Neuronal stem cell (in vitro differentiated cells): ENCODE results near the gene LYVE1.

Source experiments
- DNase-seq: peaks from one replicate; pipeline ENCODE4 v3.0.0-alpha.2; 2013; ENCODE audit warnings: low spot score
- H2AFZ ChIP-seq: one replicate; pipeline ENCODE4 v1.6.1; 2013; ENCODE audit warnings: mild to moderate bottlenecking, low read length, inconsistent platforms
- H2AK5ac ChIP-seq: 2 replicates; pipeline ENCODE4 v1.6.1; 2013; ENCODE audit warnings: low read depth, mild to moderate bottlenecking, inconsistent platforms, low read length, moderate library complexity, mixed read lengths
- H2BK120ac ChIP-seq: 2 replicates; pipeline ENCODE4 v1.6.1; 2013; ENCODE audit warnings: low read depth, mild to moderate bottlenecking, inconsistent platforms, low read length, moderate library complexity, mixed read lengths
- H2BK12ac ChIP-seq: one replicate; pipeline ENCODE4 v1.6.1; 2013; ENCODE audit warnings: low read length, inconsistent platforms
- H2BK15ac ChIP-seq: 2 replicates; pipeline ENCODE4 v1.6.1; 2013; ENCODE audit warnings: mild to moderate bottlenecking, low read length, inconsistent platforms, mixed read lengths
- H2BK5ac ChIP-seq: one replicate; pipeline ENCODE4 v1.6.1; 2013; ENCODE audit warnings: inconsistent platforms, mild to moderate bottlenecking, low read length, moderate library complexity
- H3K14ac ChIP-seq: one replicate; pipeline ENCODE4 v1.6.1; 2013; ENCODE audit warnings: low read length, inconsistent platforms
- H3K18ac ChIP-seq: 2 replicates; pipeline ENCODE4 v1.6.1; 2013; ENCODE audit warnings: low read length, inconsistent platforms
- H3K23ac ChIP-seq: 2 replicates; pipeline ENCODE4 v1.6.1; 2013; ENCODE audit warnings: low read depth, mild to moderate bottlenecking, mixed read lengths, low read length, inconsistent platforms; ENCODE audit not compliant: poor library complexity
- H3K27ac ChIP-seq: replicated peaks from 3 replicates; pipeline ENCODE4 v1.5.1; 2013; ENCODE audit warnings: low read length, inconsistent platforms
- H3K27me3 ChIP-seq, 3 experiments: 2 replicates each; pipeline ENCODE4 v1.6.1; 2013; ENCODE audit warnings: low read length in 3 of 3, mild to moderate bottlenecking in 2 of 3, inconsistent platforms in 1 of 3, low read depth in 1 of 3, mixed read lengths in 1 of 3, moderate library complexity in 1 of 3; ENCODE audit not compliant: control insufficient read depth in 3 of 3, insufficient read depth in 3 of 3
- H3K36me3 ChIP-seq, 2 donors: replicated peaks in 1 of 2; 2 replicates each; pipeline ENCODE4 v1.6.1; 2013; ENCODE audit warnings: low read length in 2 of 2; ENCODE audit not compliant: control insufficient read depth in 2 of 2, insufficient read depth in 2 of 2
- H3K4ac ChIP-seq: 2 replicates; pipeline ENCODE4 v1.6.1; 2013; ENCODE audit warnings: inconsistent platforms, mild to moderate bottlenecking, low read length, moderate library complexity
- H3K4me1 ChIP-seq, 2 donors: 1 replicate in 1 of 2; 2 replicates in 1 of 2; pipeline ENCODE4 v1.6.1; 2013; ENCODE audit warnings: low read length in 2 of 2, low read depth in 1 of 2; ENCODE audit not compliant: control insufficient read depth in 2 of 2, insufficient read depth in 1 of 2
- H3K4me2 ChIP-seq: one replicate; pipeline ENCODE4 v1.6.1; 2013; ENCODE audit warnings: mild to moderate bottlenecking, low read length, inconsistent platforms; ENCODE audit not compliant: insufficient read depth, poor library complexity, severe bottlenecking
- H3K4me3 ChIP-seq, 2 donors: 2 replicates each; pipeline ENCODE4 v1.5.1; 2013; ENCODE audit warnings: low read length in 2 of 2, mild to moderate bottlenecking in 2 of 2, inconsistent platforms in 1 of 2, moderate library complexity in 1 of 2
- H3K79me1 ChIP-seq: one replicate; pipeline ENCODE4 v1.6.1; 2013; ENCODE audit warnings: low read depth, mild to moderate bottlenecking, inconsistent platforms, low read length, moderate library complexity
- H3K9ac ChIP-seq: one replicate; pipeline ENCODE4 v1.6.1; 2013; ENCODE audit warnings: mild to moderate bottlenecking, low read depth, low read length, inconsistent platforms; ENCODE audit not compliant: poor library complexity
- H3K9me3 ChIP-seq, 2 donors: replicated peaks in 1 of 2; 2 replicates each; pipeline versions ENCODE3 to v1.6.1; 2013; ENCODE audit warnings: low read length in 2 of 2, mild to moderate bottlenecking in 2 of 2, inconsistent platforms in 1 of 2, low read depth in 1 of 2, mixed read lengths in 1 of 2, moderate library complexity in 1 of 2; ENCODE audit not compliant: control insufficient read depth in 2 of 2, insufficient read depth in 1 of 2
- H4K8ac ChIP-seq: one replicate; pipeline ENCODE4 v1.6.1; 2013; ENCODE audit warnings: low read depth, mild to moderate bottlenecking, inconsistent platforms, low read length, moderate library complexity
- H4K91ac ChIP-seq: one replicate; pipeline ENCODE4 v1.6.1; 2013; ENCODE audit warnings: low read length, low read depth, mild to moderate bottlenecking, inconsistent platforms; ENCODE audit not compliant: poor library complexity
- WGBS, 2 donors: extraction: QIAGEN DNeasy Blood & Tissue Kit; methylation state at CpG; one replicate each; pipeline ENCODE4 v1.1.7; 2013; ENCODE audit warnings: missing lambda C conversion rate in 2 of 2, mixed read lengths in 1 of 2; ENCODE audit not compliant: insufficient read length in 2 of 2, insufficient replicate concordance in 1 of 2; ENCODE audit errors: extremely low coverage in 2 of 2; 5-methylcytosine and 5-hydroxymethylcytosine counted together

Gene LYVE1

GRCh38 chr11:10573556-10573955 is 5.1 kb upstream of the LYVE1 start:
- Histone ChIP-seq H2BK120ac (no peak overlapping the region), H2BK5ac (no peak overlapping the region), H3K18ac (no peak overlapping the region), H2BK12ac (no peak overlapping the region), H3K9ac (no peak overlapping the region), H2AFZ (peak overlapping the region; percentile 25), H2AK5ac (no peak overlapping the region), H3K27ac (no peak overlapping the region), H2BK15ac (no peak overlapping the region), H3K4me1 (peaks cover 8 to 10% of the 10 kb centered on the region in 2 donors), H3K23ac (no peak overlapping the region), H3K4me3 (no peak overlapping the region), H3K36me3 (no peaks in the 10 kb centered on the region), H4K91ac (no peak overlapping the region), H3K14ac (no peak overlapping the region), H3K9me3 (no peaks in the 10 kb centered on the region), H3K79me1 (no peaks in the 10 kb centered on the region), H3K4me2 (no peak overlapping the region), H3K27me3 (no peaks in the 10 kb centered on the region), H4K8ac (no peak overlapping the region), H3K4ac (no peak overlapping the region)
- DNase-seq, result no peak
- WGBS, 2 donors, result no CpG with 5 or more reads among the region's 3 CpGs

- H2AK5ac ChIP-seq, result no peak overlapping the region
- no peaks in the 10 kb centered on the region for H3K9me3 ChIP-seq
- no peak overlapping the region for H2AFZ ChIP-seq
- H2BK5ac ChIP-seq, result no peak overlapping the region
- no peak overlapping the region for H4K91ac ChIP-seq
- no peak overlapping the region for H2BK12ac ChIP-seq
- no peak overlapping the region for H3K4me3 ChIP-seq
- H3K14ac ChIP-seq, result no peak overlapping the region
- no peaks in the 10 kb centered on the region for H3K27me3 ChIP-seq
- peaks cover 6 to 10% of the 10 kb centered on the region in 2 donors for H3K4me1 ChIP-seq
- H3K9ac ChIP-seq, result no peak overlapping the region
- H3K36me3 ChIP-seq, result no peaks in the 10 kb centered on the region
- H3K18ac ChIP-seq, result no peak overlapping the region
- no peak overlapping the region for H2BK120ac ChIP-seq
- DNase-seq, result no peak
- no peak overlapping the region for H3K23ac ChIP-seq
- H3K4me2 ChIP-seq, result no peak overlapping the region
- H2BK15ac ChIP-seq, result no peak overlapping the region
- no peak overlapping the region for H3K4ac ChIP-seq
- no peak overlapping the region for H3K27ac ChIP-seq
- H3K79me1 ChIP-seq, result no peaks in the 10 kb centered on the region
- no peak overlapping the region for H4K8ac ChIP-seq
These were observed 4.6 kb upstream of the LYVE1 start for GRCh38 chr11:10573028-10573427.

DNA sequence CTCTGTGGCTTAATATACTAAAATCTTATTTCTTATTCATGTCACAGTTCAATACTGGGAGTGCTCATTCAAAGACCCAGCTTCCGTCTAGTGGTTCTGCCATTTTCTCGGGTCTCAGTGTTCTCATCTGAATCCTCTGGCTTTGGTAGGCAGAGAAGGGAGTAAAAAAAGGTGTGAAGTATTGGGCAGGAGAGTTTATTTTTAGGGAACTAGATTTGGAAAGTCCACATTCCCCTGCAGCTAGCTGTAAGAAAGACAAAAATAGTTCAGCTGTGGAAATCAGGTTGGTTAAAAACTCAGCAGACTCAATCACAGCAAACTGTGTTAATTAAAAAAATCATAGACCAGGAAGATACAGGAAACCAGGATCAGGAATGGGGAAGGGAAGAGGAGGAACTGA is 4.1 kb upstream of the LYVE1 start:
- H2BK15ac ChIP-seq, result no peak overlapping the region
- H3K27me3 ChIP-seq, result no peaks in the 10 kb centered on the region
- no peak overlapping the region for H2BK5ac ChIP-seq
- peaks cover 6 to 10% of the 10 kb centered on the region in 2 donors for H3K4me1 ChIP-seq
- H4K91ac ChIP-seq, result no peak overlapping the region
- no peak overlapping the region for H3K9ac ChIP-seq
- no peak overlapping the region for H2BK120ac ChIP-seq
- no peak overlapping the region for H4K8ac ChIP-seq
- H3K4ac ChIP-seq, result no peak overlapping the region
- H3K4me2 ChIP-seq, result no peak overlapping the region
- H2AK5ac ChIP-seq, result no peak overlapping the region
- no peaks in the 10 kb centered on the region for H3K9me3 ChIP-seq
- no peak overlapping the region for H2BK12ac ChIP-seq
- H3K36me3 ChIP-seq, result no peaks in the 10 kb centered on the region
- no peak overlapping the region for H3K14ac ChIP-seq
- no CpG with 5 or more reads among the region's 2 CpGs for WGBS, 2 donors
- H3K27ac ChIP-seq, result no peak overlapping the region
- no peak for DNase-seq
- H3K79me1 ChIP-seq, result no peaks in the 10 kb centered on the region
- H3K23ac ChIP-seq, result no peak overlapping the region
- H2AFZ ChIP-seq, result no peak overlapping the region
- no peak overlapping the region for H3K18ac ChIP-seq
- H3K4me3 ChIP-seq, result no peak overlapping the region

DNA sequence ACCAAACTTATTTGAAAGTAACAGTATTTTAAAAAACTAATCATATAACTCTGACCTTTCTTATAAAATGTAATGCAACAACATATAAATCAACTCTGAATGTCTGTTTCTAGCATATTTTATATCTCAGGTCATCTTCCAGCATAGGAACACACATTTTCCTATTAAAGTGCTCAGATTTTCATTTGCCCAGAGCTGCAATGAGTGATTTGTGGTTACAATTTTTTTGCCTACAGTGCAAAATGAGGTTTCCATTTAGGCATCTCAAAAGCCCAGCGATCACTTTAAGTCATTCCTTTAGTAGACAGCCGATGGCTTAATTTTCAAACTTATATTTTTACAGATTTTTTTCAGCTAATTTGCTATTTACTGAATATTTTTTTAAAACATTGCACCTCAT is 1.0 kb downstream of the LYVE1 start:
- Histone ChIP-seq H2BK120ac (no peak overlapping the region), H3K18ac (no peak overlapping the region), H3K23ac (no peak overlapping the region), H3K4me3 (no peak overlapping the region), H2BK15ac (no peak overlapping the region), H3K27me3 (peaks cover 0 to 5% (median 0%) of the 10 kb centered on the region in 3 experiments), H3K14ac (no peak overlapping the region), H4K8ac (no peak overlapping the region), H3K27ac (no peak overlapping the region), H3K9ac (no peak overlapping the region), H2AK5ac (no peak overlapping the region), H3K4me1 (peaks cover 2% of the 10 kb centered on the region in 2 donors), H3K9me3 (no peaks in the 10 kb centered on the region), H3K4ac (no peak overlapping the region), H2BK5ac (no peak overlapping the region), H4K91ac (no peak overlapping the region), H2BK12ac (no peak overlapping the region), H3K4me2 (no peak overlapping the region), H2AFZ (no peak overlapping the region), H3K79me1 (no peaks in the 10 kb centered on the region), H3K36me3 (no peaks in the 10 kb centered on the region)
- DNase-seq, result no peak
- no CpG with 5 or more reads among the region's 2 CpGs for WGBS, 2 donors
